GM23338 (cell line): Measurements from ENCODE around the gene JMJD7. TPM values are rescaled to one million over a fixed set of nuclear protein-coding genes. Genes with fewer than 3 reads are reported as not detected.

ENCODE experiments used
- ATAC-seq: fragments of 200-7000 bp; cut with Tn5 transposase; 3 replicates; pipeline ENCODE4 v1.9.1; 2020
- DNase-seq: peaks from one replicate; pipeline ENCODE4 v3.0.0-alpha.2; 2015; ENCODE audit warnings: low spot score
- H2AFZ ChIP-seq: fragments of 200-600 bp; sonication (generic); 2 replicates; pipeline ENCODE4 v1.8.0; 2016; ENCODE audit warnings: antibody characterized with exemption, mild to moderate bottlenecking, moderate library complexity
- H3F3A ChIP-seq: fragments of 200-600 bp; sonication (generic); replicated peaks from 2 replicates; pipeline ENCODE4 v1.8.0; 2017; ENCODE audit warnings: antibody characterized with exemption, mixed run types, low read depth
- H3K27ac ChIP-seq: fragments of 200-600 bp; sonication (generic); 2 replicates; pipeline ENCODE4 v1.6.1; 2016; ENCODE audit warnings: low read depth
- H3K27me3 ChIP-seq: fragments of 200-600 bp; sonication (generic); 2 replicates; pipeline ENCODE4 v1.8.0; 2016; ENCODE audit warnings: mild to moderate bottlenecking, mixed run types, moderate library complexity; ENCODE audit not compliant: insufficient read depth
- H3K36me3 ChIP-seq: fragments of 200-600 bp; sonication (generic); 2 replicates; pipeline ENCODE4 v1.8.0; 2016; ENCODE audit warnings: mild to moderate bottlenecking; ENCODE audit not compliant: insufficient read depth
- H3K4me1 ChIP-seq: fragments of 200-600 bp; sonication (generic); 2 replicates; pipeline ENCODE4 v1.8.0; 2016; ENCODE audit warnings: mild to moderate bottlenecking, moderate library complexity; ENCODE audit not compliant: insufficient read depth
- H3K4me2 ChIP-seq: fragments of 200-600 bp; sonication (generic); 2 replicates; pipeline ENCODE4 v1.7.1; 2017; ENCODE audit warnings: mixed run types
- H3K4me3 ChIP-seq: fragments of 200-600 bp; sonication (generic); 2 replicates; pipeline ENCODE4 v1.6.1; 2016; ENCODE audit warnings: mixed run types
- H3K79me2 ChIP-seq: fragments of 200-600 bp; sonication (generic); replicated peaks from 2 replicates; pipeline ENCODE4 v1.8.0; 2017; ENCODE audit warnings: mild to moderate bottlenecking; ENCODE audit not compliant: insufficient read depth
- H3K9me2 ChIP-seq: fragments of 200-600 bp; sonication (generic); 2 replicates; pipeline ENCODE4 v1.8.0; 2017; ENCODE audit not compliant: insufficient read depth
- H4K20me1 ChIP-seq: fragments of 200-600 bp; sonication (generic); replicated peaks from 2 replicates; pipeline ENCODE4 v1.8.0; 2017; ENCODE audit warnings: mild to moderate bottlenecking; ENCODE audit not compliant: insufficient read depth
- H3K27ac Mint-ChIP-seq: 2 replicates; pipeline ENCODE4 v1.8.0; 2020; ENCODE audit warnings: inconsistent platforms, mild to moderate bottlenecking, moderate library complexity, mixed read lengths
- H3K27me3 Mint-ChIP-seq: 3 replicates; pipeline ENCODE4 v1.8.0; 2022; ENCODE audit warnings: low read depth, mild to moderate bottlenecking, moderate library complexity, mixed read lengths, inconsistent platforms; ENCODE audit not compliant: insufficient read depth, poor library complexity
- H3K36me3 Mint-ChIP-seq: 3 replicates; pipeline ENCODE4 v1.8.0; 2021; ENCODE audit warnings: low read depth, mild to moderate bottlenecking, inconsistent platforms, moderate library complexity, mixed read lengths
- H3K4me1 Mint-ChIP-seq: 3 replicates; pipeline ENCODE4 v1.8.0; 2020; ENCODE audit warnings: mild to moderate bottlenecking, inconsistent platforms, mixed read lengths
- H3K4me3 Mint-ChIP-seq: 3 replicates; pipeline ENCODE4 v1.8.0; 2021; ENCODE audit warnings: moderate library complexity, mild to moderate bottlenecking, inconsistent platforms, mixed read lengths
- H3K9me3 Mint-ChIP-seq: 3 replicates; pipeline ENCODE4 v1.8.0; 2020; ENCODE audit warnings: moderate library complexity, mild to moderate bottlenecking, inconsistent platforms, mixed read lengths
- CREB1 ChIP-seq: fragments of 250-450 bp; sonication (Bioruptor Pico); IDR thresholded peaks from 2 replicates; pipeline ENCODE4 v1.5.0; 2020; ENCODE audit warnings: low read depth, mild to moderate bottlenecking, moderate library complexity
- CTCF ChIP-seq, 2 experiments: fragments of 200-600 bp in 1 of 2; sonication (generic) in 1 of 2; conservative IDR thresholded peaks; 2 replicates each; pipeline versions ENCODE4 v1.5.1 to v1.6.1; 2016 to 2017; ENCODE audit warnings: antibody characterized with exemption in 2 of 2, low read depth in 2 of 2, mild to moderate bottlenecking in 2 of 2, moderate library complexity in 1 of 2
- ETS1 ChIP-seq: IDR thresholded peaks from 2 replicates; pipeline ENCODE4 v1.6.1; 2016; ENCODE audit warnings: antibody characterized with exemption
- EZH2 ChIP-seq: fragments of 200-600 bp; sonication (generic); IDR thresholded peaks from one replicate; pipeline ENCODE4 v1.8.0; 2017; ENCODE audit warnings: antibody characterized with exemption, mild to moderate bottlenecking, low read depth; ENCODE audit not compliant: unreplicated experiment
- EZH2phosphoT487 ChIP-seq: fragments of 200-600 bp; sonication (generic); IDR thresholded peaks from one replicate; pipeline ENCODE4 v1.8.1; 2018; ENCODE audit warnings: antibody characterized with exemption; ENCODE audit not compliant: unreplicated experiment
- JUNB ChIP-seq: IDR thresholded peaks from one replicate; pipeline ENCODE4 v1.6.1; 2016; ENCODE audit warnings: antibody characterized with exemption; ENCODE audit not compliant: unreplicated experiment
- NANOG ChIP-seq: IDR thresholded peaks from 2 replicates; pipeline ENCODE4 v1.6.1; 2016; ENCODE audit warnings: antibody characterized with exemption, borderline replicate concordance
- POLR2AphosphoS5 ChIP-seq: IDR thresholded peaks from 2 replicates; pipeline ENCODE4 v1.6.1; 2016; ENCODE audit warnings: antibody characterized with exemption, low read depth
- STAT1 ChIP-seq: IDR thresholded peaks from one replicate; pipeline ENCODE4 v1.6.1; 2016; ENCODE audit warnings: antibody characterized with exemption; ENCODE audit not compliant: unreplicated experiment
- ZNF114 ChIP-seq: fragments of 250-450 bp; sonication (Bioruptor Pico); IDR thresholded peaks from 2 replicates; pipeline ENCODE4 v1.5.0; 2020; ENCODE audit warnings: mild to moderate bottlenecking, moderate library complexity
- ZNF331 ChIP-seq: fragments of 250-450 bp; sonication (Bioruptor Pico); IDR thresholded peaks from 2 replicates; pipeline ENCODE4 v1.5.0; 2020; ENCODE audit warnings: low read depth, mild to moderate bottlenecking, moderate library complexity
- ZNF462 ChIP-seq: fragments of 250-450 bp; sonication (Bioruptor Pico); IDR thresholded peaks from 2 replicates; pipeline ENCODE4 v1.5.0; 2020; ENCODE audit warnings: mild to moderate bottlenecking, moderate library complexity
- polyA plus RNA-seq: library from polyadenylated mRNA; unstranded; fragments of >200 nt; fragmentation: Nextera tagmentation; extraction: Ambion mirVana; gene quantifications from 2 replicates; pipeline ENCODE4 v1.2.1, GENCODE V29; 2016
- total RNA-seq: library from RNA; depleted of rRNA; stranded (reverse); fragments of >200 nt; shearing (Covaris generic); gene quantifications from 2 replicates; pipeline ENCODE4 v1.2.3, GENCODE V29; 2014

The JMJD7 gene
- total and polyA plus RNA-seq, 2 experiments from 2014 or later: 8.5 to 9.2 TPM

- TF ChIP-seq ETS1 (no peak), EZH2 (no peak), POLR2AphosphoS5 (no peak)
Observed at GRCh38 chr15:41824062-41824745, 3.7 kb upstream of the JMJD7 start (continued).

- no peaks in the 10 kb centered on the region for H3F3A ChIP-seq
- DNase-seq (no peak), ATAC-seq (no peak)
- Mint-ChIP-seq H3K27ac (no peak overlapping the region), H3K4me3 (no peak overlapping the region), H3K27me3 (peaks cover 11% of the 10 kb centered on the region), H3K9me3 (no peaks in the 10 kb centered on the region), H3K36me3 (peaks cover 1% of the 10 kb centered on the region; the same call in 2 of the 3 replicates), H3K4me1 (peaks cover 9% of the 10 kb centered on the region)
- no peak overlapping the region for H3K27ac ChIP-seq
- H2AFZ ChIP-seq: no peak overlapping the region
- H3K79me2 ChIP-seq: 0 out of 2 replicates have a peak, but pooled peaks cover 4% of the 10 kb centered on the region
- no peak overlapping the region for H3K4me2 ChIP-seq
- peaks cover 5% of the 10 kb centered on the region; the same call in 1 of the 2 replicates for H3K27me3 ChIP-seq
- no peak overlapping the region for H3K4me3 ChIP-seq
- H4K20me1 ChIP-seq: no peaks in the 10 kb centered on the region
- H3K9me2 ChIP-seq: no peaks in the 10 kb centered on the region
- peaks cover 4% of the 10 kb centered on the region; the same call in 1 of the 2 replicates for H3K4me1 ChIP-seq
- no peaks in the 10 kb centered on the region; the same call in 1 of the 2 replicates for H3K36me3 ChIP-seq
- TF ChIP-seq CTCF (conservative IDR thresholded peaks at IDR 0.05; ENCODE audit: low read depth in 2 of 2) (no peak), ZNF331 (CRISPR knock-in tag) (no peak), ETS1 (no peak), POLR2AphosphoS5 (no peak), ZNF114 (CRISPR knock-in tag) (no peak), JUNB (no peak), EZH2phosphoT487 (no peak), STAT1 (no peak), EZH2 (no peak), CREB1 (no peak), ZNF462 (CRISPR knock-in tag) (no peak), NANOG (no peak)
Observed at GRCh38 chr15:41825145-41825544, 2.7 kb upstream of the JMJD7 start.
